Activated naive CD4-positive, alpha-beta T cell treated with anti-CD3 and anti-CD28 coated beads, Interleukin-2, amount 10 ng/mL, durations not matched to agents 5 hours and 36 hours (primary cell): ENCODE results near the gene HS2ST1. TPM values are rescaled to one million over a fixed set of nuclear protein-coding genes. Genes with fewer than 3 reads are reported as not detected.

ENCODE experiments used
- total RNA-seq, 2 experiments: library from RNA; stranded (reverse); gene quantifications; one replicate each; pipeline ENCODE4 v1.2.3, GENCODE V29; 2021

Gene HS2ST1
- total RNA-seq = 10 to 100 TPM; 18.0 to 20.0 TPM

GRCh38 chr1:86914601-86914997 lies at the start of gene HS2ST1:
Gene HS2ST1 (plus strand): TSS chr1:86914635.

GRCh38 chr1:86913896-86914600 lies 387 bp upstream of the HS2ST1 start, which contains the start of gene SELENOF:
Gene SELENOF (minus strand): TSS chr1:86914126. CDS start chr1:86914111, 15 bp downstream.

Other genes starting within 250 kb of the HS2ST1 start
- 10 to 100 TPM; 61.3 to 61.9 TPM for gene SH3GLB1, start 210.1 kb upstream of the HS2ST1 start, total RNA-seq
- 100 to 1,000 TPM; 146 to 168 TPM for gene SELENOF, start 509 bp upstream of the HS2ST1 start, total RNA-seq